HG03342 (cell line): ENCODE measurements around the gene EEIG2.
"Not testable (repeated sequence)": the region's sequence is repeated elsewhere in the genome, so short reads cannot be mapped to it uniquely, and the experiment has no call there.

ENCODE experiments used
- ATAC-seq: cut with Tn5 transposase; IDR thresholded peaks from one replicate; pipeline ENCODE4 v1.9.1; 2021; ENCODE audit warnings: mild to moderate bottlenecking, moderate library complexity; ENCODE audit not compliant: unreplicated experiment

EEIG2 gene

DNA sequence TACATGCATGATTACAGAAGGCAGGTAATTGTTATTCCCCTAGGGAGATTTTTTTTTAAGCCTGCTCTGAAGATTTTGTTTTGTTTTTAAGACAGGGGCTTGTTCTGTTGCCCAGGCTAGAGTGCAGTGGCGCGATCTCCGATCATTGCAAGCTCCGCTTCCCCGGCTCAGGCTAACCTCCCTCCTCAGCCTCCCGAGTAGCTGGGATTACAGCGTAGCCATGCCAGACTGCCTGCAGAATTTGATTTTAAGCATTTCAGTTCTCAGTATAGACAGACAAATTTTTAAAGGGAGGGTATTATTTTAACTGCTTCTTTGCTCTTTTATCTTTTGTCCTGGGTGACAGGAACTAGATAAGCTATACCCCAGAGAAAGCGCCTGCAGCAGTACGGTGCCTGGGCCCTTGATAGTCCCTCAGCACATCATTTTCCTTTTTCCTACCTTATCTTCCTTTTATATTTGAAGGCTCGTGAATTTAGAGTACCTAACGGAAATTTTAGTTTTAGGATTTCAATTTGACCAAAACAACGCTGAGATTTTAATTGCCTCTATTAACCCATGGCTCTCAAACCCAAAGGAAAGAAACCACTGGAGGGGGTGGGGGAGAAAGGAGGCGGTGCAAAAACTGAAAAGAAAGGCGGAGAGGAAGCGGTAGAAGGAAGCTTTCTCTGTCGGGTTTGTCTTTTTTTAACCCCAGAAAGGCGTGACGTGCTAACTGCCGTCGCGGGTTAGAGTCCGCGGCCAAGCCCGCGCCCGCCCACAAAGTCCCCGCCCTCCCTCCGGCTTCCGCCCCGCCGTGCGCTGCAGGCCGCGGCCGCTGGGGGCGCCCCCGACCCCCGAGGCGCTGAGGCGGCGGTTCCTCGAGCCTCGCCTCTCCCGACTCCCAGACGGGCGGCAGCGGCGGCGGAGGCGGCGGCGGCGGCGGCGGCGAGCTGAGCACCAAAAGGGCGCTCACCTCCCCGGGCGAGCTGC is at the start of gene EEIG2:
EEIG2 (plus strand) TSS at position 886 of the 972 bp plus-strand sequence. CDS start 329 bp downstream, outside the sequence.
- peak; percentile 79 for ATAC-seq

DNA sequence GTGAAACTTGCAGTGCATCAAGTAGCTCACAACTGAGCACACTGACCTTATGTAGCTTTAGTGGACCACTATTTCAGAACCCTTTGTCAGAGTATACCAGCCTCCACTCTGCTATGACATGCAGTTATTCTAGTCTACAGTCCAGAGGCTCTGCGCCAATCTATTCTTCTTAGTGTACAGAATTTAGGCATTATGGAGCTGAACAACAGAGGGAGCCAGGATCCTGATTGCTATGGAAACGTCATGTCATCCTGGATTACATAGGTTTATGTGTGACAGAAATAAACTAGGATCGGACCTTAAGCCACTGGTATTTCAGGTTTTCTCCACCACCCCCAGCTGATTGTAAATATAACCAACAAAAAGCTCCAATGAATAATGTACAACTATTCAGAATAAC is 48.1 kb upstream of the EEIG2 start:
- ATAC-seq: no peak

DNA sequence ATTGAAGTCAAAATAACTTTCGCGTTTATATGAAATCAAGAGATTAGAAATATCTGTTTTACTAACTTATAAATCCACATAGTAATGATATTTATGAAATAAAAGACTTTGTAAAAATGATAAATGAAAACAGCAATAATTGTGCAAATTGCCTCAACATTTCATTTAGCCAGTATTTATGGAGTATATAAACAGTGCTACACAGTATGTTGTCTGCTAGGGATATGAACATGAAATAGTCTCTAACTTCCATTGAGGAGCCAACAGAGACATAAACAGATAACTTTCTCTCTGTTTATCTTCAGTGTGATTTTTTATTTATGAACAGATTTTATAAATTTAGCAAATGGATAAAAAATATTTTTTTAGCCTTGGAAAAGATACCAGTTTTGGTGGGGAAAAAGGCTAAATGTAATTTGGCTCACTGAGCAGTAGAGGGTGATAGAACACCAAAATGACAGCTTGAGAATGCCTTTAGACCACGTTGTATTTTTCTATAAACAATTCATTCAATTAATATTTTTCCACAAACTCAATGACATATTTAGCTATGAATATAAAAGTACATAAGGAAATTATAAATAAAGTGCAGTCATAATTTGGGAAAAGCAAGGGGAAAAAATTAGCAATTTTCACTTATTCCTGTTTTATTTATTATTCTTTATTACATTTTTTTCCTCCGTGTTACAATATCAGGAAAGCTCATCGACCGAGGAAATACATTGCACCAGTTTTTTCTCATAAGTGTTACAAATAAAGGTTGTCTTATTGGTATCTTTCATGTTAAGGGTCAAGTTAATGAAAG is 47.5 kb upstream of the EEIG2 start:
- ATAC-seq: no peak

DNA sequence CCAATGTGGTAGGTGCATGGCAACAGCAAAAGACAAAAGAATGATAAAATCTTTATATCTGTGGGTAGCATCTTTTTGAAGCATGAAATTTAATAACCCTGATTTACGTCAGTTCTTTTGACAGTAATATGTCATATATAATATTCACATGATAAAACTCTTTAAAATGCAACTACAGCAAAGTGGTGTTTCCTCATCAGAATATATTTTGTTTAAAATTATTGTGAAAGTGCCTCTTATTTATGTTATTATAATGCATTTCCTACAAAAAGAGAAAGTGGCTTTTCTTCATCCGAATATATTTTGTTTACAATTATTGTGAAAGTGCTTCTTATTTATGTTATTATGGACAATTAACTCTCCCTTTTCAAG is 46.9 kb upstream of the EEIG2 start:
- no peak for ATAC-seq

DNA sequence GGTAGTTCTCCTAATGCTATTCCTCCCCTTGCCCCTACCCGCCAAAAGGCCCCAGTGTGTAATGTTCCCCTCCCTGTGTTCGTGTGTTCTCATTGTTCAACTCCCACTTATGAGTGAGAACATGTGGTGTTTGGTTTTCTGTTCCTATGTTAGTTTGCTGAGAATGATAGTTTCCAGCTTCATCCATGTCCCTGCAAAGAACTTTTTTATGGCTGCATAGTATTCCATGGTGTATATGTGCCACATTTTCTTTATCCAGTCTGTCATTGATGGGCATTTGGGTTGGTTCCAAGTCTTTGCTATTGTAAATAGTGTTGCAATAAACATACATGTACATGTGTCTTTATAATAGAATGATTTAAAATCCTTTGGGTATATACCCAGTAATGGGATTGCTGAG is 46.0 kb upstream of the EEIG2 start:
- not testable (repeated sequence) for ATAC-seq

DNA sequence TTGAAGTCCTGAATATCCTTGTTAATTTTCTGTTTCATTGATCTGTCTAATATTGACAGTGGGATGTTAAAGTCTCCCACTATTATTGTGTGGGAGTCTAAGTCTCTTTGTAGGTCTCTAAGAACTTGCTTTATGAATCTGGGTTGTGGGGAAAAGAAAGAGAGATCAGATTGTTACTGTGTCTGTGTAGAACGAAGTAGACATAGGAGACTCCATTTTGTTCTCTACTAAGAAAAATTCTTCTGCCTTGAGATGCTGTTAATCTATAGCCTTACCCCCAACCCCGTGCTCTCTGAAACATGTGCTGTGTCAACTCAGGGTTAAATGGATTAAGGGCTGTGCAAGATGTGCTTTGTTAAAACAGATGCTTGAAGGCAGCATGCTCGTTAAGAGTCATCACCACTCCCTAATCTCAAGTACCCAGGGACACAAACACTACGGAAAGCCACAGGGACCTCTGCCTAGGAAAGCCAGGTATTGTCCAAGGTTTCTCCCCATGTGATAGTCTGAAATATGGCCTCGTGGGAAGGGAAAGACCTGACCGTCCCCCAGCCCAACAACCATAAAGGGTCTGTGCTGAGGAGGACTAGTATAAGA is 42.5 kb upstream of the EEIG2 start:
- ATAC-seq: not testable (repeated sequence)

DNA sequence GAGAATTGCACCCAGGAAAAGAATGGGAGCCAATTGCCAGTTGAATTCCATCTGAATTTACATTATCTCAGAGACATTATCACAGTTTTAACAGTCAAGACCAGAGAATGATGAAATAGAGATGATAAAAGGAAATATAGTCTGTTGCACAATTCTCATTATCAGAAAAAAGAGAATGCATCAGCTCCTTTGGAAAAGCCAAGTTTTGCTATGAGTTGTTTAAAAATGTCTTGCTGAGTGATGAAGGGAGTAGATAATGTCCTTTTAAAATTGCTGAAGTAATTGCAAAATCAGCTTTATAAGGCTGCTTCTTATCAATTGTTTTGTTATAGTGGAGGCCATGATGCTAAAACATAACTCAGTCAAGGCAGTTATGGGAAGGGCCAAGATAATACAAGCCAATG is 37.9 kb upstream of the EEIG2 start:
- ATAC-seq: no peak

DNA sequence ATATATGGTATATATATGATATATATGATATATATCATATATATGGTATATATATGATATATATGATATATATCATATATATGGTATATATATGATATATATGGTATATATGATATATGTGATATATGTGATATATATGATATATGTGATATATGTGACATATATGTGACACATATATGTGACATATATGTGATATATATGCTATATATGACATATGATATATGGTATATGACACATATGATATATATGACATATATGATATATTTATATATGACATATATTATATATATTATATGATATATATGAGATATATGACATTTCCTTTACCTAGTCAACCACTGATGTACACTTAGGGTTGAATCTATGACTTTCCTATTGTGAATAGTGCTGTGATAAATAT is 36.1 kb upstream of the EEIG2 start:
- ATAC-seq: no peak

DNA sequence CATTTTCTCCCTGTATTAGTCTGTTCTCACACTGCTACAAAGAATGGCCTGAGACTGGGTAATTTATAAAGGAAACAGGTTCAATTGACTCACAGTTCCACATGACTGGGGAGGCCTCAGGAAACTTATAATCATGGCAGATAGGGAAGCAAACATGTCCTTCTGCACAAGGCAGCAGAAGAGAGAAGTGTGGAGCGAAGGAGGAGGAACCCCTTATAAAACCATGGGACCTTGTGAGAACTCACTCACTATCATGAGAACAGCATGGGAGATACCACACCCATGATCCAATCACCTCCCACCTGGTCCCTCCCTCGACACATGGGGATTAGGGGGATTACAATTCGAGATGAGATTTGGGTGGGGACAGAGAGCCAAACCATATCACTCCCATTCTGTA is 35.2 kb upstream of the EEIG2 start:
- ATAC-seq: no peak

DNA sequence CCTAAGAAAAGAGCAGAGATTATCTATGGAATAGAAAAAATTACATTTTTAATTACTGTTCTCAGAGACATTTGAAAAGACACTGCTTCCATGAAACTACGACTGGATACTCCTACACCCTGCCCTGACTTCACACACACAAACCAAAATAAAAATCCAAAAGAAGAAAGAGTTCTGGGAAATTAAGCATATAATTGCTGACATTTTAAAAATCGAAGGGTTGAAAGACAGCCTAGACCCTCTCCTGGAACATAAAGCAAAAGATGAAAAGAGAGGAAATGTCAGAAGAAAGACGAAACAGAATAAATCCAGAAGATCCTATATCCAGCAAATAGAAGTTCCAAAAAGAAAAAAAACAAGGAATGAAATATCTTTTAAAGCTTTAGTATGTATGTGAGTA is 32.8 kb upstream of the EEIG2 start:
- no peak for ATAC-seq

DNA sequence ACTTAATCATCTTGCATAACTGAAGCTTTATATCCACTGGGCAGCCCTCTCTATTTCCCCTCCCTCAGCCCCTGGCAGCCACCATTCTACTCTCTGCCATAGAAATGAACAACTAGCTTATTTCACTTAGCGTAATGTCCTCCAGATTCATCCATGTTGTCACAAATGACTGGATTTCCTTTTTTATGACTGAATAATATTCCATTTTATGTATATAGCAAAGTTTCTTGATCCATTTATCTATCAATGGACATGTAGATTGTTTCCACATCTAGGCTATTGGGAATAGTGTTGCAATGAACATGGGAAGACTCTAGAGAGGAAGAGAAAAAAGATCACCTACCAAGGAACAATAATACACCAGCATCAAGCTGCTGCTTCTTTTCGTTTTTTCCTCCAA is 32.1 kb upstream of the EEIG2 start:
- no peak for ATAC-seq

DNA sequence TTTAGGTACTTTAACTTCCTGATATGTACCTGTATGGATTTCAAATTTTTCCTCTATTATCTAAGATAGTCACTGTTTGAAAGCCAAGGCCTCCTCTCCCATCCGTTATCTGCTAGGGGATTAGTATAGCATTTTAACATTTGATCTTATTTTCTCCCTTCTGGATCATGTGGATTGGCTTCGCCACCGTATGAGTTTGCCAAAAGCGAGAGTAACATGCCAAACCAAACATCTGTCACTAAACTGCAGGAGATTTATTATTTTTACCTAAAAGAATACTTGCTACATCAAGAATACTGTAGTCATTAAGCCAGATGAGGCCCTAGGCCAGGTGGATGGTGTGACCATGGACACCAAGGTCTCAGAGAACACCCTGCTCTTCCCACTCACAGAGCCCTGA is 28.5 kb upstream of the EEIG2 start:
- ATAC-seq: no peak

DNA sequence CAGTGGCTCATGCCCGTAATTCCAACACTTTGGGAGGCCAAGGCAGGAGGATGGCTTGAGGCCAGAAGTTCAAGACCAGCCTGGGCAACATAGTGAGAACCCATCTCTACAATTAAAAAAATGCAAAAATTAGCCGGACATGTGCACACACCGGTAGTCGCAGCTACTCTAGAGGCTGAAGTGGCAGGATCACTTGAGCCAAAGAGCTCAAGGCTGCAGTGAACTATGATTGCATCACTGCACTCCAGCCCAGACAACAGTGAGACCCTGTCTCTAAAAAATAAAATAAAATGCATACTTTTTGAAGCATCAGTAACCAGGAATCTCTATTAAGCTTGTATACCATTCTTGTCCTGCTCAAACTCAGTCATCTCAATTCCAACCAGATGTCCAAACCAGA is 27.2 kb upstream of the EEIG2 start:
- ATAC-seq: no peak

DNA sequence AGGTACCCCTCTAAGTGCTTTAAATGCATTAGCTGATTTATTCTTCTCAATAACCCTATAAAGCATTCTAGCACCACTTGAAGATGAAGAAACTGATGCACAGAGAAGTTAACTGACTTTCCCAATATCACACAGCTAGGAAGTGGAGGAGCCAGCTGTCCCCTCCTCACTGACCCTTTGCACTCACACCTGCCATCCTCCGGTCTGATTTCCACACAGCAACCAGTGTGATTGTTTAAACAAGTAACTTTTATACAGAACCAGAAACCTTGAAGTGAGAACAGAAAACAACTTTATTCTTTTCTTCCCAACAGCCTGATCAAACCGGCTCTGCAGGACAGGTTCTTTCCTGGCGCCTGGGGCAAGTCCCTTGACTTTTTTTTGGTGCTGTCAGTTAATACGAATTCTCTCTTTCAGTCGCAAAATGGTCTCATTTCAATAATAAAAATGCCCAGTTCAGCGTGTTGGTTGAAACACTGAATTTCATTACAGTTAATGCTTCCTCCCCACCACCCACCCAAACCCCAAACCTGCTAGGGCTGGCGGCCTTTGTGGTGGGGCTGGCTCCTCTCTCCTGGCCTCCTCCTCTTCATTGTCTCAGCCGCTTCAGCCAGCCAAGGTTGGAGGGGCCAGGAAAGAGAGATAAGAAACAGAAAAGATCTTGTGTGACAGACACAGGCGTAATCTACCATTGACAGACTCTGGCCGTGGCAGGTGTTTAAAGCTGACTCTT is 26.4 kb upstream of the EEIG2 start:
- ATAC-seq: peak; percentile 58

DNA sequence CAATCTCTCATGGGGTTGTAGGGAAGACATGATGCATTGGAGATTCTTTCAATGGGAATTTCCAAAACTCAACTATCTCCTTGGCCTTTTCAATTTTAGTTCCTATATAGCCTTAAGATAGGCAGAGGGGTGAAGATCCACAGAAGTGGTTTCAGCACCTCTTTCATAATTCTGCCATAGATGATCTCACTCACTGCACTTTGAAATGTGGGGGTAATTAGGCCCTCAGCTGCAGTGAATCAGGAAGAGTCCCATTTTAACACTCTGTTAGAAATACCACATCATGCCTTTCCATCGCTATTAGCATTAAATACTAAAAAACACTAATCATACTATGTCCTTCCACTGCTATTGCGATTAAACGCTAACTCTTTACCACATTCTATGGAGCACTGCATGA is 25.1 kb upstream of the EEIG2 start:
- no peak for ATAC-seq

DNA sequence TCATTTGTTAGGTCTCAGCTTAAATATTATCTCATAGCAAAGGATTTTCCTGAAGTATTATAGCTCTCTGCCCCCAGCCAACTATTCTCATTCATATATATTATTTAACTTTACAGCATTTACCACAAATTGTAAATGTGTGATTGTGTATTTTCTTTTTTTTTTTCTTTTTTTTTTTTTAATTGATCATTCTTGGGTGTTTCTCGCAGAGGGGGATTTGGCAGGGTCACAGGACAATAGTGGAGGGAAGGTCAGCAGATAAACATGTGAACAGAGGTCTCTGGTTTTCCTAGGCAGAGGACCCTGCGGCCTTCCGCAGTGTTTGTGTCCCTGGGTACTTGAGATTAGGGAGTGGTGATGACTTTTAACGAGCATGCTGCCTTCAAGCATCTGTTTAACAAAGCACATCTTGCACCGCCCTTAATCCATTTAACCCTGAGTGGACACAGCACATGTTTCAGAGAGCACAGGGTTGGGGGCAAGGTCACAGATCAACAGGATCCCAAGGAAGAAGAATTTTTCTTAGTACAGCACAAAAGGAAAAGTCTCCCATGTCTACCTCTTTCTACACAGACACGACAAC is 24.5 kb upstream of the EEIG2 start:
- ATAC-seq: not testable (repeated sequence)

DNA sequence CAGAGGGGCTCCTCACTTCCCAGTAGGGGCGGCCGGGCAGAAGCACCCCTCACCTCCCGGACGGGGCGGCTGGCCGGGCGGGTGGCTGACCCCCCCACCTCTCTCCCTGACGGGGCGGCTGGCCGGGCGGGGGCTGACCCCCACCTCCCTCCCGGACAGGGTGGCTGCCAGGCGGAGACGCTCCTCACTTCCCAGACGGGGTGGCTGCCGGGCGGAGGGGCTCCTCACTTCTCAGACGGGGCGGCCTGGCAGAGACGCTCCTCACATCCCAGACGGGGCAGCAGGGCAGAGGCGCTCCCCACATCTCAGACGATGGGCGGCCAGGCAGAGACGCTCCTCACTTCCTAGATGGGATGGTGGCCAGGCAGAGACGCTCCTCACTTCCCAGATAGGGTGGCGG is 23.9 kb upstream of the EEIG2 start:
- not testable (repeated sequence) for ATAC-seq

DNA sequence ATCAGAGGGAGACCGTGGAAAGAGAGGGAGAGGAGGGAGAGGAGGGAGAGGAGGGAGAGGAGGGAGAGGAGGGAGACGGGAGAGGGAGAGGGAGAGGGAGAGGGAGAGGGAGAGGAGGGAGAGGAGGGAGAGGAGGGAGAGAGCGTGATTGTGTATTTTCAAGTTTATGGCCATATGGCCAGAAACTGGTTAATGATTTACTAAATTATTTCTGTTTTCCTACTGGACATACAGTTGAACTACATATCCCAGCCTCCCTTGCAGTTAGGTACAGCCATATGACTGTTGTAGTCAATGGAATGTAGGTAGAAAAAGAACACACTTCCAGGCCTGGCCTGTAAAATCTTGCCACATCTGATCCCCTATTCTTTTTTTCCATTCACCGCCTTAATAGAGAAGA is 23.1 kb upstream of the EEIG2 start:
- not testable (repeated sequence) for ATAC-seq

DNA sequence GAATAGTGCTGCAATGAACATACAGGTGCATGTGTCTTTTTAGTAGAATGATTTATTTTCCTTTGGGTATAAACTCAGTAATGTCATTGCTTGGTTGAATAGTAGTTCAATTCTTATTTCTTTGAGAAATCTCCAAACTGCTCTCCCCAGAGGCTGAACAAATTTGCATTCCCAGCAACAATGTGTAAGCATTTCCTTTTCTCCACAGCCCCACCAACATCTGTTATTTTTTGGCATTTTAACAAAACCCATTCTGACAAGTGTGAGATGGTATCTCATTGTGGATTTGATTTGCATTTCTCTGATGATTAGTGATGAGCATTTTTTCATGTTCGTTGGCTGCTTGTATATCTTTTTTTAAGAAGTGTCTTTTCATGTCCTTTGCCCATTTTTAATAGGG is 21.9 kb upstream of the EEIG2 start:
- ATAC-seq: no peak

DNA sequence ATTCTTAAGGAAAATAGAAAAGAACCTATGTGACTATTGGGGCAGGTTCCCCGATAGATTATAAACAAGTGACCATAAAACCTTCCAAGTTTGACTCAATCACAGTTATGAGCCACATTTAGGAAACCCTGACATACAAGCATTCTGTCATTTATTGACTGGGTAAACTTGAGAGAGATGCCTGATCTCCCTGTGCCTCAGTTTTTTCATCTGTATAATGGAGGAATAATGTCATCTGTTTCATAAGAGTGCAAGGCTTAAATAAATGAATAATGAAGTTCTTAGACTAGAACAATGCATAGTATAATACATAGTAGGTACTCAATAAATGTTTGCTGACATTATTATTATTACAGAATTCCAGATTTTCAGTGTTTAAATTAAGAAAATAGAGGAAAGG is 18.9 kb upstream of the EEIG2 start:
- no peak for ATAC-seq

DNA sequence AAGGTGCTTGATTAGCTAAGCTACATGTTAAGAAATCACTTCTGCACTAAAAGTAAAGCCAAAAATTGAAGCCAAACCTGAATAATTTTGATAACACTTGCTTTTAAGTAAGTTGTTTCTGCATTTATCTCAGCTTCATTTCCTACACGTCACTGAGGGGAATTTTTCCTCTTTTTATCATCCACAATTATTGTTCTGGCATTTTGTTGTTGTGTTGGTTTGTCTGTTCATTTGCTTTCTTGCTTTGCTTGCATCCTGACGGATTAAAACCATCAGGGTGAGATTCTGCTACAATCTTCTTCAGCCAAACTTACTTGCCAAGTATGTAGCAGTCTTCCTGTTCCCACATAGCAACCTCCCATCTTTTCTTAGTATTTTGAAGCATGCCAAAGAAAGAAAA is 18.0 kb upstream of the EEIG2 start:
- no peak for ATAC-seq
